Measurements from ENCODE around the gene ASXL3.

DNA sequence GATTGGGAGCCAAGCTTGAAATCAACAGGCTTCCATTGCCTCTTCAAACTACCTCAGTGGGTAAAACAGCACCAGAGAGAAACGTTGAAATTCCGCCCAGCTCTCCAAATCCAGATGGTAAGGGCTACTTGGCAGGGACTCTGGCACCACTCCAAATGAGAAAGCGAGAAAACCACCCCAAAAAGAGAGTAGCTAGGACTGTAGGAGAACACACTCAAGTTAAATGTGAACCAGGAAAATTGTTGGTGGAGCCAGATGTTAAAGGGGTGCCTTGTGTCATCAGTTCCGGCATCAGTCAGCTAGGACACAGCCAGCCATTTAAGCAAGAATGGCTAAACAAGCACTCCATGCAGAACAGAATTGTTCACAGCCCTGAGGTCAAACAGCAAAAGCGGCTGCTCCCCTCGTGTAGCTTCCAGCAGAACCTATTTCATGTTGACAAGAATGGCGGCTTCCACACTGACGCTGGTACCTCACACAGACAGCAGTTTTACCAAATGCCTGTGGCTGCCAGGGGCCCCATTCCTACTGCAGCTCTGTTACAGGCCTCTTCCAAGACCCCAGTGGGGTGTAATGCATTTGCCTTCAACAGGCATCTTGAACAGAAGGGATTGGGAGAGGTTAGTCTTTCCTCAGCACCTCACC lies 167.3 kb downstream of the ASXL3 start:
- TF ChIP-seq CTCF (IDR thresholded peaks at IDR 0.05), result no peak
- no peak for TF ChIP-seq POLR2A (IDR thresholded peaks at IDR 0.05)
